ENCODE results near the gene SUN5. TPM values are rescaled to one million over a fixed set of nuclear protein-coding genes. Genes with fewer than 3 reads are reported as not detected.

The SUN5 gene
- total and polyA plus RNA-seq, 2 of the 8 experiments (the other 6 are each of a cell fraction or from before 2014, with no cell fraction given) = not detected

- H4K91ac ChIP-seq (replicated peaks; ENCODE audit: insufficient read length, low read length) = no peak overlapping the region
- H2BK15ac ChIP-seq (ENCODE audit: low read length) = no peak overlapping the region
- H3K9me3 ChIP-seq (ENCODE audit: insufficient read depth in 2 of 2, low read depth in 1 of 2, low read length in 1 of 2) = no peaks in the 10 kb centered on the region
- H3K9ac ChIP-seq (replicated peaks in 1 of 4; ENCODE audit: extremely low read depth in 1 of 4, low read depth in 3 of 4, low read length in 3 of 4) = no peak overlapping the region
- no peak overlapping the region for H3K14ac ChIP-seq (ENCODE audit: insufficient read length)
- H4K5ac ChIP-seq (ENCODE audit: insufficient read length, low read depth, low read length) = no peak overlapping the region
- H2BK5ac ChIP-seq (ENCODE audit: low read depth, low read length) = no peak overlapping the region; the same call in 1 of the 2 replicates
- no peak overlapping the region for H2BK20ac ChIP-seq (ENCODE audit: low read length)
- no peaks in the 10 kb centered on the region for H3K27me3 ChIP-seq (replicated peaks in 1 of 4; ENCODE audit: control insufficient read depth in 3 of 4, extremely low read depth in 1 of 4, insufficient read depth in 3 of 4, low read length in 3 of 4)
- CTCF ChIA-PET (ENCODE audit: partially characterized antibody) = interaction anchor here (0.6 to 1.8 kb wide), 4 partner anchors 23 to 1217 kb away, joined by 3 to 7 read pairs (median 4); partner anchors contain the start of gene SUN5
- H4K20me1 ChIP-seq (replicated peaks in 1 of 2; ENCODE audit: control insufficient read depth in 1 of 2, insufficient read depth in 2 of 2, low read length in 2 of 2) = peaks cover 0 to 5% of the 10 kb centered on the region in 2 experiments
- no peak overlapping the region for H3K4me3 ChIP-seq (ENCODE audit: extremely low read depth in 1 of 4, insufficient read depth in 2 of 4, low read depth in 3 of 4, low read length in 4 of 4)
- H2BK12ac ChIP-seq (ENCODE audit: low read depth, low read length) = no peak overlapping the region
- H3K4ac ChIP-seq (replicated peaks; ENCODE audit: insufficient read length, low read depth, low read length) = no peak overlapping the region
- H3K79me1 ChIP-seq (ENCODE audit: low read depth, low read length) = no peaks in the 10 kb centered on the region
- no peak overlapping the region for H3K56ac ChIP-seq (replicated peaks; ENCODE audit: insufficient read length, low read depth, low read length)
- no peak overlapping the region for H4K8ac ChIP-seq (ENCODE audit: extremely low read depth, insufficient read depth, low read length)
- H3K23me2 ChIP-seq (ENCODE audit: low read depth, low read length) = peaks cover 8% of the 10 kb centered on the region; the same call in 1 of the 2 replicates
- no peak overlapping the region for H2AFZ ChIP-seq (ENCODE audit: low read length)
- no peak overlapping the region for H3K18ac ChIP-seq (ENCODE audit: extremely low read depth, low read length)
- H3K23ac ChIP-seq (ENCODE audit: insufficient read length) = no peak overlapping the region
- H2AK5ac ChIP-seq (ENCODE audit: low read depth, low read length) = no peak overlapping the region
- no peaks in the 10 kb centered on the region for H3K79me2 ChIP-seq (ENCODE audit: control insufficient read depth in 1 of 2, insufficient read depth in 2 of 2, low read length in 2 of 2)
- FAIRE-seq = no peak
- H3K27ac ChIP-seq (ENCODE audit: low read depth, low read length) = no peak overlapping the region
- TF ChIP-seq BCL11A (IDR thresholded peaks at IDR 0.05; ENCODE audit: low read depth in 2 of 2, low read length in 2 of 2) (no peak), SIX5 (IDR thresholded peaks at IDR 0.05; ENCODE audit: low read depth, low read length) (no peak), KDM4A (IDR thresholded peaks at IDR 0.05; ENCODE audit: low read depth, low read length, severe bottlenecking) (no peak)
- H3K4me1 ChIP-seq (replicated peaks in 1 of 4; ENCODE audit: control insufficient read depth in 3 of 4, insufficient read depth in 4 of 4, low read length in 3 of 4) = no peaks in the 10 kb centered on the region
- H2BK120ac ChIP-seq (replicated peaks; ENCODE audit: low read depth, low read length) = no peak overlapping the region
- no peak for DNase-seq (ENCODE audit: low read depth in 1 of 2, low spot score in 2 of 2)
- POLR2A ChIA-PET (ENCODE audit: partially characterized antibody) = no interaction called here
- no peak overlapping the region for H3K4me2 ChIP-seq (ENCODE audit: insufficient read depth in 1 of 2, low read depth in 2 of 2, low read length in 2 of 2)
- no peaks in the 10 kb centered on the region for H3K36me3 ChIP-seq (ENCODE audit: control insufficient read depth in 2 of 4, insufficient read depth in 4 of 4, low read length in 3 of 4)
- 82% methylated on average over 10 of the region's 10 CpGs; no CpG with 5 or more reads in 1 of the 2 experiments for WGBS, 2 experiments (ENCODE audit: extremely low coverage in 1 of 2, insufficient coverage in 1 of 2, insufficient read length in 1 of 2, insufficient replicate concordance in 2 of 2, low coverage in 1 of 2, low lambda C conversion rate in 2 of 2, missing lambda C conversion rate in 1 of 2)
Measured at GRCh38 chr20:33026779-33027759, 22.8 kb upstream of the SUN5 start.
